T-helper 2 cell treated with Interferon-gamma antibody and Interleukin-4, amounts not matched to agents 5 μg/mL and 100 μg/mL, for 36 hours (primary cell): ENCODE data around the gene EVA1A.
"Not testable (repeated sequence)": the region's sequence is repeated elsewhere in the genome, so short reads cannot be mapped to it uniquely, and the experiment has no call there.

Experiments used
- DNase-seq: peaks from one replicate; pipeline ENCODE4 v3.0.0; 2021; ENCODE audit warnings: low spot score
- H3K27ac Mint-ChIP-seq: one replicate; pipeline ENCODE4 v1.8.0; 2021; ENCODE audit warnings: mild to moderate bottlenecking, mixed read lengths
- H3K27me3 Mint-ChIP-seq: one replicate; pipeline ENCODE4 v1.8.0; 2021; ENCODE audit warnings: low read depth, mixed read lengths
- H3K36me3 Mint-ChIP-seq: one replicate; pipeline ENCODE4 v1.8.0; 2021; ENCODE audit warnings: low read depth, mixed read lengths
- H3K4me1 Mint-ChIP-seq: one replicate; pipeline ENCODE4 v1.8.0; 2021; ENCODE audit warnings: low read depth, mixed read lengths
- H3K4me3 Mint-ChIP-seq: one replicate; pipeline ENCODE4 v1.8.0; 2022; ENCODE audit warnings: mild to moderate bottlenecking, moderate library complexity, mixed read lengths
- H3K9me3 Mint-ChIP-seq: one replicate; pipeline ENCODE4 v1.8.0; 2021; ENCODE audit warnings: mixed read lengths

Gene EVA1A

GRCh38 chr2:75493230-75493629 is 67.5 kb downstream of the EVA1A start:
- no peaks in the 10 kb centered on the region for H3K4me1 Mint-ChIP-seq
- H3K36me3 Mint-ChIP-seq, result no peaks in the 10 kb centered on the region

DNA sequence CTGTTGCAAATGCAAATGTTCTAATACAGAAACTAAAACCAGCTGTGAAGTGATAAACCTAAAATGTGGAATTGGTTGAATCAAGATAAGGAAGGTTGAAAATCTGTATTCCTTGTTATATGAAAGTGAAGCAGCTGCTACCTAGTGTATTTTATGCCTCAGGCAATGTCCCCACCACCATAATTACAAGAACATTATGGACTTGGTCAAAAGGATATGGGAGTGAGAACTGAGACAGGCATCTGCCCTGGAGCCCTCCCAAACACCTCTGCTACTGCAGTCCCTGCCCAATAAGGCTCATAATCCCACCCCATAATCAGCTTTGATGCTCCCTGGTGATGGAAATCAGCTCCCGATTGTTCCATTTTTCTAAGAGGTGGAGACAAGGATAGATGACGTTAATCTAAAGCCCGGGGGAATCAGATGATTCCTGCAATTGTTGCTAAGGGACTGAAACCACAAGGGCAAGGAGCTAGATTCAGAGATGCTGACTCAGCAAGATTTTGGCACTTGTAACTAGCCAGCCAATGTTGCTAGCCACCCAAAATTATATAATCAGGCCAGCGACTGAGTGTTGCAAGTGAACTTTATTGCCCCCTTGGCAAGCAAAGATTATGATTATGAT is 69.5 kb downstream of the EVA1A start:
- peaks cover 8% of the 10 kb centered on the region for H3K27me3 Mint-ChIP-seq
- H3K4me1 Mint-ChIP-seq, result no peaks in the 10 kb centered on the region
- no peak overlapping the region for H3K27ac Mint-ChIP-seq
- H3K36me3 Mint-ChIP-seq, result no peaks in the 10 kb centered on the region
- DNase-seq, result no peak
- H3K4me3 Mint-ChIP-seq, result no peak overlapping the region
- H3K9me3 Mint-ChIP-seq, result no peaks in the 10 kb centered on the region

More at GRCh38 chr2:75493230-75493629, 67.5 kb downstream of the EVA1A start:
- H3K27ac Mint-ChIP-seq, result no peak overlapping the region
- no peak overlapping the region for H3K4me3 Mint-ChIP-seq
- H3K9me3 Mint-ChIP-seq, result no peaks in the 10 kb centered on the region
- peaks cover 11% of the 10 kb centered on the region for H3K27me3 Mint-ChIP-seq
- no peak for DNase-seq

- no peak overlapping the region for H3K4me3 Mint-ChIP-seq
- no peak for DNase-seq
- no peaks in the 10 kb centered on the region for H3K9me3 Mint-ChIP-seq
- H3K4me1 Mint-ChIP-seq, result no peaks in the 10 kb centered on the region
- peaks cover 14% of the 10 kb centered on the region for H3K27me3 Mint-ChIP-seq
- H3K27ac Mint-ChIP-seq, result no peak overlapping the region
- H3K36me3 Mint-ChIP-seq, result no peaks in the 10 kb centered on the region
Measured at GRCh38 chr2:75489721-75490120, 71.0 kb downstream of the EVA1A start.

- no peak overlapping the region for H3K27ac Mint-ChIP-seq
- H3K27me3 Mint-ChIP-seq, result peaks cover 16% of the 10 kb centered on the region
- DNase-seq, result no peak
- H3K9me3 Mint-ChIP-seq, result no peaks in the 10 kb centered on the region
- no peaks in the 10 kb centered on the region for H3K4me1 Mint-ChIP-seq
- H3K4me3 Mint-ChIP-seq, result no peak overlapping the region
- no peaks in the 10 kb centered on the region for H3K36me3 Mint-ChIP-seq
Measured at GRCh38 chr2:75488157-75488556, 72.6 kb downstream of the EVA1A start.

GRCh38 chr2:75486735-75487134 is 74.0 kb downstream of the EVA1A start:
- not testable (repeated sequence) for H3K36me3 Mint-ChIP-seq, DNase-seq, H3K27ac Mint-ChIP-seq, H3K9me3 Mint-ChIP-seq, H3K4me1 Mint-ChIP-seq, H3K4me3 Mint-ChIP-seq
- peaks cover 16% of the 10 kb centered on the region for H3K27me3 Mint-ChIP-seq

DNA sequence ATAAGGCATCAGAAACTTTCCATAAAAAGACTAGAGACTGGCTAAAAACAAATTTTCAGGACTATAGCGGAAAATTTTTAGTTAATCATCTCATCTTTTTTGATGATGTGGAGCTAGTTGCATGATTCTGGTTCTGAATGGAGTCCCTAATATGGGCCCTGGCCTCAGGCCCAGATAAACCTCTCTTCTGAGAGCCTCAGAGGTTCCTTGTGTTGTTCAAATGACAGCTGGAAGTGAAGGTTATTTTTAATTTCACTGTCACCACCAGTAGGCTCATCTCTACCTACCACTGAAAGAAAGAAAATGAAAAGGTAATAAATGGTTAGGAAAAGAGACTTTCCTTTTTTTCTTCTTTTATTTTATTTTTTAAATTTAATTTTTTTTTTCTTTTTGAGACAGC is 75.9 kb downstream of the EVA1A start:
- no peak overlapping the region for H3K4me3 Mint-ChIP-seq
- no peaks in the 10 kb centered on the region for H3K36me3 Mint-ChIP-seq
- no peaks in the 10 kb centered on the region for H3K9me3 Mint-ChIP-seq
- peaks cover 13% of the 10 kb centered on the region for H3K27me3 Mint-ChIP-seq
- no peaks in the 10 kb centered on the region for H3K4me1 Mint-ChIP-seq
- no peak overlapping the region for H3K27ac Mint-ChIP-seq
- no peak for DNase-seq

DNA sequence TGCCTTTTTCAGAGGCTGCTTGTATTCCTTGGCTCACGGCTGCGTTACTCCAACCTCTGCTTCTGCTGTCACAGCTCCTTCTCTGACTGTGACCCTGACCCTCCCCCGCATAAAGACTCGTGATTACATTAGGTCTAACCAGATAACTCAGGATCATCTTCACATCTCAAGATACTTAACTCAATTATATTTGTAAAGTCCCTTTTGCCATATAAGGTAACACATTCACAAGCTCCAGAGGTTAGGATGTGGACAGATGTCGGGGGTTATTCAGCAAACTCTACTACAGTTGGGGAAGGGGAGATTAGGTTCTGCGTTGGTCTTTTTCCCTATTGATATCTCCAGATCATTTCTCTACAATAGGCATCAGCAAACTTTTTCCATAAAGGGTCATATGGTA is 76.9 kb downstream of the EVA1A start:
- no peak overlapping the region for H3K4me3 Mint-ChIP-seq
- no peaks in the 10 kb centered on the region for H3K4me1 Mint-ChIP-seq
- DNase-seq, result no peak
- no peak overlapping the region for H3K27ac Mint-ChIP-seq
- peaks cover 12% of the 10 kb centered on the region for H3K27me3 Mint-ChIP-seq
- H3K36me3 Mint-ChIP-seq, result no peaks in the 10 kb centered on the region
- no peaks in the 10 kb centered on the region for H3K9me3 Mint-ChIP-seq

DNA sequence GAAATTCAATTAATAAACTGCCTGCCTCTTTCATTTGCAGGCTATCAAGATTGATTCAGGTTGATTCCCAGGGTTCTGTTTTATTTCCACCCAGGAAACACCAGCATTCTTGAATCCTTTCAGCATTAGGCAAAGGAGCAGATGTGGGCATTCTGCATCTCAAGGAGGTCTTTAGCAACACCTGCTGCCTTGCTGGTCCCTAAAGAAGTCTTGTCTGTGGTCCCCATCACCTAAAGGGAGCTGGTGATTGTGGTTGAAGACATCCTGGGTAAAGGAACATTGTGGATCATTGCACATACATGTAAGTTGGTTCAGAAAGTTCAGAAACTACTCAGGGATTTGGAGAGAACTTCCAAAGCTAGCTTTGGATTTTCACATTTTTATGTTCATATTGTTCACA is 78.3 kb downstream of the EVA1A start:
- no peaks in the 10 kb centered on the region for H3K9me3 Mint-ChIP-seq
- H3K4me1 Mint-ChIP-seq, result no peaks in the 10 kb centered on the region
- H3K4me3 Mint-ChIP-seq, result no peak overlapping the region
- no peaks in the 10 kb centered on the region for H3K36me3 Mint-ChIP-seq
- H3K27me3 Mint-ChIP-seq, result peaks cover 14% of the 10 kb centered on the region
- no peak for DNase-seq
- no peak overlapping the region for H3K27ac Mint-ChIP-seq

DNA sequence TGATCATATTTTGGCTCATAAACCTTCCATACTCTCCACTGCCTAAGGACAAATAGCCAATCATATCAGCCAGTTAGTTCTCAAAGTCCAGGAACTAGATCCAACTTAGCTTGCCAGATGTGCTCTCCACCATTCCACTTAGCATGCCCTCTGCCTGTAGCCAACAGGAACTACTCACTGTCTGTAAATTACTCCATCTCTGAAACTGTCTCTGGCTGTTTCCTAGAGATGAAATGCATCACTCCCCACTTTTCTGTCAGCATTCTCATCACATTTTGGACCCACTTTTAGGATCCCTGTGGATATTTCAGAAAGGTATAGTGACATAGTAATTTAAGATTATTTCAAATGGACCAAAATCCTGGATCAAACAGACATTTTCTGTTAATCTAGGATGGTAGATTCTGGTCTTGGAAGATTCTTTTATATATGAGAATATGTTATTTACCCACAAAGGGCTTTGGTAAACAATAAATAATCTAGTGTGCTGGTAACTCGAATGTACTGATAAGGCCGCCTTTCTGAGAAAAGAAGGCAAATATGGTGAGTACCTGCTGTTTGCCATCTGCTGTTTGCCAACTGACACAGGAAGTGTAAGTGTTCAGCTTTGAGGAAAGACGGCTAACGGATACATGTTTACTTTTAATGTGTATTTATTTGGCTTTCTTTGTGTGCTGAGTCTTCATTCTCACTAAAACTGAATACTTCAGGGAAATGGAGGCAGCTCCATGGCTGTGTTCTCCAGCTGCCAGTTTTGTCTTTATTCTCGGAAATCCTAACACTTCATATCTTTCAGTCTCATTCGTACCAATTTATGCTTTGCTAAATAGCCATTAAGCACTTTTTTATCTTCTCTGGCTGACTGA is 79.5 kb downstream of the EVA1A start:
- DNase-seq, result no peak
- Mint-ChIP-seq H3K36me3 (no peaks in the 10 kb centered on the region), H3K4me3 (no peak overlapping the region), H3K27ac (no peak overlapping the region), H3K9me3 (no peaks in the 10 kb centered on the region), H3K4me1 (peaks cover 7% of the 10 kb centered on the region), H3K27me3 (peaks cover 14% of the 10 kb centered on the region)

DNA sequence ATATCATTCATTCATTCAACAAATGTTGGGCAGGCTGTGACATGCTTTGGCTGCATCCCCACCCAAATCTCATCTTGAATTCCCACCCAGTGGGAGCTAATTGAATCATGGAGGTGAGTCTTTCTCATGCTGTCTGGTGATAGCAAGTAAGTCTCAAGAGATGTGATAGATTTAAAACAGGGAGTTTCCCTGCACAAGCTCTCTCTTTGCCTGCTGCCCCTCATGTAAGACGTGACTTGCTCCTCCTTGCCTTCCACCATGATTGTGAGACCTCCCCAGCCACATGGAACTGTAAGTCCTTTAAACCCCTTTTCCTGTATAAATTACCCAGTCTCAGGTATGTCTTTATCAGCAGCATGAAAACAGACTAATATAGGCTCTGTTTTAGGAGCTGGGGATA is 83.0 kb downstream of the EVA1A start:
- H3K4me3 Mint-ChIP-seq, H3K36me3 Mint-ChIP-seq, DNase-seq, H3K27ac Mint-ChIP-seq, H3K9me3 Mint-ChIP-seq, H3K4me1 Mint-ChIP-seq, H3K27me3 Mint-ChIP-seq: not testable (repeated sequence)

DNA sequence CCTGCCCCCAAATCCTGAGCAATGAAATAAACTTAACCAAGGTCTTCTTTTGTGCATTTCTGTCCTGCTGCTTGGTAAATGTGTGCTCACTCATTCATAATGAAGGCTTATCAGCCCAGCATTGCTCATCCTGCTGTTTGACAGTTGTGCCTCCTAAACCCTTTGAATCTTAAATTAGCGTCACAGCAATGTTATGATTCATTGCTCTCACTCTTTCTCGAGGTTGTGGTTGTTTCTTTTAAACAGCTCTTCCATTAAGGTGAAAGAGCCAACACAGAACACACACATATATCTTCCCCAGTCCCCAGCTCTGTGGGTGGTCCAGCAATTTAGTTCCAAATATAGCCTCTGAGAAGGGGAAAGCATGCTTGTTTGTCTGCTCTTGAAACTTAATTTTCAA is 84.0 kb downstream of the EVA1A start:
- Mint-ChIP-seq H3K27me3 (peaks cover 9% of the 10 kb centered on the region), H3K9me3 (no peaks in the 10 kb centered on the region), H3K36me3 (no peaks in the 10 kb centered on the region), H3K4me1 (peaks cover 7% of the 10 kb centered on the region), H3K27ac (no peak overlapping the region), H3K4me3 (no peak overlapping the region)
- DNase-seq, result peak; percentile 5

- Mint-ChIP-seq H3K27me3 (peaks cover 12% of the 10 kb centered on the region), H3K9me3 (no peaks in the 10 kb centered on the region), H3K4me3 (no peak overlapping the region), H3K36me3 (no peaks in the 10 kb centered on the region), H3K4me1 (peaks cover 7% of the 10 kb centered on the region), H3K27ac (no peak overlapping the region)
- DNase-seq, result no peak
Measured at GRCh38 chr2:75475976-75476375, 84.8 kb downstream of the EVA1A start.

DNA sequence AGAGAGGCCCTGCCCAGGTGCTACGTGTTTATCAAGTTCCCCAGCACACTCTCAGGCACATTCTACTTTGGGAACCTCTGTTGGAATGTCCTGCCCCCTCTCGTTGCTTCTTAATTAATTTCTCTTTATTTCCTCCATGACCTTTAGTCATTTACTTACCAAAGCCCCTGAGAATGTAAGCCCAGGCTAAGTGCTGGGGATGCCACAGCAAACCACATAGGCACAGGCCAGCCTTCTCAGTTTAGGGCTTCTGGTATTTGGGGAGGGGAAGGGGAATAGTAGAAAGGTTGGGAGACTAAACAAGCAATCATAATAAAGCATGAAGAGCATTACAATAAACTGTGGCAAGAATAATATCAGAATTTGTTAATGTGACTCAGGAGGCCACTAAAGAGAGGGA is 85.7 kb downstream of the EVA1A start:
- Mint-ChIP-seq H3K27ac (no peak overlapping the region), H3K4me1 (peaks cover 7% of the 10 kb centered on the region), H3K27me3 (peaks cover 12% of the 10 kb centered on the region), H3K4me3 (no peak overlapping the region), H3K36me3 (no peaks in the 10 kb centered on the region), H3K9me3 (no peaks in the 10 kb centered on the region)
- DNase-seq, result no peak

DNA sequence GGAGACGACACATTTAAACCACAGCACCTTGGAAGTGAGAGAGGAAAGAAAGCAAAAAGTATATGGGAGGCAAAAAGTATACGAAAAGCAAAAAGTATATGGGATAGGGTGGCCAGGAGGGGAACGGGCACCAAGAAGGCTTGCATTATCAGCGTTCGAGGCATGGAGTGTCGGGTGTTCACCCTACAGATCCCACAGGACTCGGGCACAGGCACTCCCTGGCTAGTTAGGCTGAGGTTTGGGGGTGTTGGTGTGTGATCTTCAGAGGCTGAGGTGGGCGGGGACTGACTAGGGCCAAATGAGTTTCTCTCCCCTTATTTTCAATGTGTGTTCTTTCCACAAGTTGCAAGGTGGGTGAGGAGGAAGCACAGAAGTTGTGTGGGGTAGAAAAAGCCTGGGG is 86.6 kb downstream of the EVA1A start:
- no peaks in the 10 kb centered on the region for H3K36me3 Mint-ChIP-seq
- no peaks in the 10 kb centered on the region for H3K9me3 Mint-ChIP-seq
- DNase-seq, result no peak
- H3K4me3 Mint-ChIP-seq, result no peak overlapping the region
- no peak overlapping the region for H3K27ac Mint-ChIP-seq
- H3K4me1 Mint-ChIP-seq, result peaks cover 7% of the 10 kb centered on the region
- peaks cover 14% of the 10 kb centered on the region for H3K27me3 Mint-ChIP-seq
